Transverse colon (tissue), 4 donors: ENCODE results near the gene RIMBP3C.

Experiments used
- CTCF ChIP-seq, 5 experiments: fragments of 200-600 bp in 3 of 5; fragments of 450-650 bp in 2 of 5; sonication (generic) in 3 of 5; IDR thresholded peaks; 1 replicate in 2 of 5; 2 replicates in 3 of 5; pipeline ENCODE4 v1.5.1; 2016 to 2017; ENCODE audit warnings: antibody characterized with exemption in 5 of 5, inconsistent platforms in 3 of 5, mild to moderate bottlenecking in 2 of 5, moderate library complexity in 1 of 5
- EP300 ChIP-seq: sonication (generic); formaldehyde crosslinking; IDR thresholded peaks from one replicate; pipeline ENCODE4 v1.6.1; 2017; ENCODE audit warnings: antibody characterized with exemption, low read depth
- POLR2A ChIP-seq: fragments of 450-650 bp; IDR thresholded peaks from one replicate; pipeline ENCODE4 v1.6.1; 2016; ENCODE audit warnings: antibody characterized with exemption, mild to moderate bottlenecking, moderate library complexity
- POLR2AphosphoS5 ChIP-seq, 3 donors: sonication (generic); formaldehyde crosslinking; IDR thresholded peaks; one replicate each; pipeline ENCODE4 v1.6.1; 2016; ENCODE audit warnings: antibody characterized with exemption in 3 of 3

GRCh38 chr22:21587803-21588611 is 36.7 kb upstream of the RIMBP3C start:
- TF ChIP-seq CTCF (IDR thresholded peaks at IDR 0.05) (no peak), POLR2A (no peak), EP300 (no peak), POLR2AphosphoS5 (IDR thresholded peaks at IDR 0.05) (no peak)
